GM18502 (cell line): ENCODE data around the gene ABHD5.
"Not testable (repeated sequence)": the region's sequence is repeated elsewhere in the genome, so short reads cannot be mapped to it uniquely, and the experiment has no call there.

ENCODE experiments used
- ATAC-seq: cut with Tn5 transposase; IDR thresholded peaks from one replicate; pipeline ENCODE4 v1.9.1; 2021; ENCODE audit warnings: mild to moderate bottlenecking; ENCODE audit not compliant: unreplicated experiment, poor library complexity

Gene ABHD5

GRCh38 chr3:43690400-43691119 lies at the start of gene ABHD5:
Gene ABHD5, plus strand, starts transcription at chr3:43690938. Its CDS starts 55 bp downstream, at chr3:43690993.
- peak; percentile 88 for ATAC-seq

GRCh38 chr3:43641306-43642114 lies 49.2 kb upstream of the ABHD5 start:
- no peak for ATAC-seq

- no peak for ATAC-seq
Observed at GRCh38 chr3:43644443-43644842, 46.3 kb upstream of the ABHD5 start.

- no peak for ATAC-seq
Observed at GRCh38 chr3:43647331-43648166, 43.2 kb upstream of the ABHD5 start.

GRCh38 chr3:43648957-43649356 lies 41.8 kb upstream of the ABHD5 start:
- ATAC-seq, result no peak

- ATAC-seq, result no peak
Observed at GRCh38 chr3:43649365-43649968, 41.3 kb upstream of the ABHD5 start.

- ATAC-seq, result no peak
Observed at GRCh38 chr3:43650345-43650744, 40.4 kb upstream of the ABHD5 start.

GRCh38 chr3:43656390-43656789 lies 34.3 kb upstream of the ABHD5 start:
- not testable (repeated sequence) for ATAC-seq

GRCh38 chr3:43659250-43659880 lies 31.4 kb upstream of the ABHD5 start:
- no peak for ATAC-seq

- ATAC-seq, result not testable (repeated sequence)
Observed at GRCh38 chr3:43661376-43661775, 29.4 kb upstream of the ABHD5 start.

GRCh38 chr3:43665011-43665410 lies 25.7 kb upstream of the ABHD5 start:
- ATAC-seq, result not testable (repeated sequence)

- ATAC-seq, result no peak
Observed at GRCh38 chr3:43670635-43671522, 19.9 kb upstream of the ABHD5 start.

- ATAC-seq, result no peak
Observed at GRCh38 chr3:43674345-43675085, 16.2 kb upstream of the ABHD5 start.

GRCh38 chr3:43675593-43675992 lies 15.1 kb upstream of the ABHD5 start:
- no peak for ATAC-seq

GRCh38 chr3:43676441-43676840 lies 14.3 kb upstream of the ABHD5 start:
- no peak for ATAC-seq

- not testable (repeated sequence) for ATAC-seq
Observed at GRCh38 chr3:43678375-43678774, 12.4 kb upstream of the ABHD5 start.

- not testable (repeated sequence) for ATAC-seq
Observed at GRCh38 chr3:43678887-43679449, 11.8 kb upstream of the ABHD5 start.

GRCh38 chr3:43680857-43681256 lies 9.9 kb upstream of the ABHD5 start:
- ATAC-seq, result not testable (repeated sequence)
